Urinary bladder (tissue), 4 donors: Measurements from ENCODE around the gene PDE7B. TPM values are rescaled to one million over a fixed set of nuclear protein-coding genes. Genes with fewer than 3 reads are reported as not detected.

Source experiments
- DNase-seq: peaks from one replicate; pipeline ENCODE4 v3.0.0-alpha.2; 2015; ENCODE audit errors: extremely low spot score
- H3K27ac ChIP-seq: one replicate; pipeline ENCODE4 v1.5.1; 2013; ENCODE audit warnings: low read depth, mild to moderate bottlenecking, moderate library complexity
- H3K36me3 ChIP-seq: one replicate; pipeline ENCODE4 v1.6.1; 2013; ENCODE audit warnings: mild to moderate bottlenecking, moderate library complexity; ENCODE audit not compliant: insufficient read depth
- H3K4me1 ChIP-seq: one replicate; pipeline ENCODE4 v1.6.1; 2013; ENCODE audit warnings: mild to moderate bottlenecking, moderate library complexity; ENCODE audit not compliant: insufficient read depth
- H3K4me3 ChIP-seq: one replicate; pipeline ENCODE4 v1.5.1; 2013; ENCODE audit warnings: low read depth, low read length
- WGBS: extraction: QIAGEN DNeasy Blood & Tissue Kit; methylation state at CpG from one replicate; pipeline ENCODE4 v1.1.7; 2013; 5-methylcytosine and 5-hydroxymethylcytosine counted together
- polyA plus RNA-seq: library from polyadenylated mRNA; stranded (reverse); fragments of 200-250 nt; gene quantifications from one replicate; pipeline ENCODE4 v1.2.3, GENCODE V29; 2013
- total RNA-seq: library from RNA; depleted of rRNA; stranded (reverse); fragments of >200 nt; gene quantifications from one replicate; pipeline ENCODE4 v1.2.3, GENCODE V29; 2014
- donor health status: healthy with polysubstance abuse.
- donor health status: healthy.

The PDE7B gene
- total and polyA plus RNA-seq, 2 donors, result 9.3 to 34.2 TPM

GRCh38 chr6:136083540-136083939 is 232.0 kb downstream of the PDE7B start:
- Histone ChIP-seq H3K4me3 (no peak overlapping the region), H3K36me3 (no peaks in the 10 kb centered on the region), H3K4me1 (no peaks in the 10 kb centered on the region), H3K27ac (no peak overlapping the region)
- no peak for DNase-seq

GRCh38 chr6:136084403-136084802 is 232.9 kb downstream of the PDE7B start:
- Histone ChIP-seq H3K4me1 (no peaks in the 10 kb centered on the region), H3K4me3 (no peak overlapping the region), H3K27ac (no peak overlapping the region), H3K36me3 (no peaks in the 10 kb centered on the region)
- no peak for DNase-seq
- WGBS, result 89% methylated on average over 1 of the region's 1 CpG

- Histone ChIP-seq H3K36me3 (no peaks in the 10 kb centered on the region), H3K27ac (no peak overlapping the region), H3K4me1 (no peaks in the 10 kb centered on the region), H3K4me3 (no peak overlapping the region)
- 70% methylated on average over 6 of the region's 6 CpGs for WGBS
- DNase-seq, result no peak
Measured at GRCh38 chr6:136085370-136086115, 234.0 kb downstream of the PDE7B start.

GRCh38 chr6:136086686-136087085 is 235.2 kb downstream of the PDE7B start:
- H3K27ac ChIP-seq, result peak overlapping the region; percentile 71
- no peak overlapping the region for H3K4me3 ChIP-seq
- DNase-seq, result peak; percentile 26
- no peaks in the 10 kb centered on the region for H3K4me1 ChIP-seq
- WGBS, result 64% methylated on average over 8 of the region's 8 CpGs
- H3K36me3 ChIP-seq, result no peaks in the 10 kb centered on the region

GRCh38 chr6:136087986-136088385 is 236.5 kb downstream of the PDE7B start:
- Histone ChIP-seq H3K27ac (no peak overlapping the region), H3K4me3 (no peak overlapping the region), H3K36me3 (no peaks in the 10 kb centered on the region), H3K4me1 (no peaks in the 10 kb centered on the region)
- no peak for DNase-seq
- 92% methylated on average over 6 of the region's 6 CpGs for WGBS

GRCh38 chr6:136088693-136089092 is 237.2 kb downstream of the PDE7B start:
- WGBS, result 87% methylated on average over 5 of the region's 5 CpGs
- Histone ChIP-seq H3K27ac (no peak overlapping the region), H3K4me3 (no peak overlapping the region), H3K36me3 (no peaks in the 10 kb centered on the region), H3K4me1 (no peaks in the 10 kb centered on the region)
- DNase-seq, result no peak

GRCh38 chr6:136089876-136090275 is 238.4 kb downstream of the PDE7B start:
- Histone ChIP-seq H3K36me3 (no peaks in the 10 kb centered on the region), H3K4me1 (no peaks in the 10 kb centered on the region), H3K4me3 (no peak overlapping the region), H3K27ac (peak overlapping the region; percentile 18)
- 87% methylated on average over 6 of the region's 6 CpGs for WGBS
- no peak for DNase-seq

- H3K4me1 ChIP-seq, result no peaks in the 10 kb centered on the region
- 80% methylated on average over 1 of the region's 1 CpG for WGBS
- no peak for DNase-seq
- no peaks in the 10 kb centered on the region for H3K36me3 ChIP-seq
- H3K27ac ChIP-seq, result no peak overlapping the region
- no peak overlapping the region for H3K4me3 ChIP-seq
Measured at GRCh38 chr6:136090929-136091328, 239.4 kb downstream of the PDE7B start.

GRCh38 chr6:136092897-136093296 is 241.4 kb downstream of the PDE7B start:
- Histone ChIP-seq H3K27ac (no peak overlapping the region), H3K36me3 (no peaks in the 10 kb centered on the region), H3K4me1 (no peaks in the 10 kb centered on the region), H3K4me3 (no peak overlapping the region)
- DNase-seq, result no peak
- 91% methylated on average over 3 of the region's 3 CpGs for WGBS

GRCh38 chr6:136093835-136094234 is 242.3 kb downstream of the PDE7B start:
- Histone ChIP-seq H3K4me3 (no peak overlapping the region), H3K36me3 (no peaks in the 10 kb centered on the region), H3K27ac (no peak overlapping the region), H3K4me1 (no peaks in the 10 kb centered on the region)
- WGBS, result 98% methylated on average over 1 of the region's 1 CpG
- DNase-seq, result no peak

- WGBS, result 97% methylated on average over 3 of the region's 3 CpGs
- no peak for DNase-seq
- H3K4me3 ChIP-seq, result no peak overlapping the region
- no peak overlapping the region for H3K27ac ChIP-seq
- no peaks in the 10 kb centered on the region for H3K36me3 ChIP-seq
- H3K4me1 ChIP-seq, result no peaks in the 10 kb centered on the region
Measured at GRCh38 chr6:136094812-136095211, 243.3 kb downstream of the PDE7B start.

- no peaks in the 10 kb centered on the region for H3K36me3 ChIP-seq
- peak overlapping the region; percentile 53 for H3K27ac ChIP-seq
- H3K4me3 ChIP-seq, result no peak overlapping the region
- DNase-seq, result no peak
- no peaks in the 10 kb centered on the region for H3K4me1 ChIP-seq
- WGBS, result 39% methylated on average over 3 of the region's 3 CpGs
Measured at GRCh38 chr6:136095986-136096385, 244.5 kb downstream of the PDE7B start.

GRCh38 chr6:136102991-136103688 is 251.6 kb downstream of the PDE7B start:
- no peaks in the 10 kb centered on the region for H3K4me1 ChIP-seq
- H3K27ac ChIP-seq, result peak overlapping the region; percentile 31
- H3K36me3 ChIP-seq, result no peaks in the 10 kb centered on the region
- WGBS, result 38% methylated on average over 7 of the region's 7 CpGs
- DNase-seq, result no peak
- no peak overlapping the region for H3K4me3 ChIP-seq

GRCh38 chr6:136103763-136104311 is 252.3 kb downstream of the PDE7B start:
- DNase-seq, result no peak
- no peaks in the 10 kb centered on the region for H3K36me3 ChIP-seq
- WGBS, result 18% methylated on average over 7 of the region's 7 CpGs
- H3K4me1 ChIP-seq, result no peaks in the 10 kb centered on the region
- peak overlapping the region; percentile 31 for H3K27ac ChIP-seq
- H3K4me3 ChIP-seq, result no peak overlapping the region
